Cerebellar nuclear complex (tissue), 1 donor: ENCODE data around the gene COMMD1.
"Not testable (repeated sequence)": the region's sequence is repeated elsewhere in the genome, so short reads cannot be mapped to it uniquely, and the experiment has no call there.

Experiments
- DNase-seq, 2 experiments: peaks; one replicate each; lab custom pipeline; 2025; lab: John Stamatoyannopoulos, UW

COMMD1 gene

DNA sequence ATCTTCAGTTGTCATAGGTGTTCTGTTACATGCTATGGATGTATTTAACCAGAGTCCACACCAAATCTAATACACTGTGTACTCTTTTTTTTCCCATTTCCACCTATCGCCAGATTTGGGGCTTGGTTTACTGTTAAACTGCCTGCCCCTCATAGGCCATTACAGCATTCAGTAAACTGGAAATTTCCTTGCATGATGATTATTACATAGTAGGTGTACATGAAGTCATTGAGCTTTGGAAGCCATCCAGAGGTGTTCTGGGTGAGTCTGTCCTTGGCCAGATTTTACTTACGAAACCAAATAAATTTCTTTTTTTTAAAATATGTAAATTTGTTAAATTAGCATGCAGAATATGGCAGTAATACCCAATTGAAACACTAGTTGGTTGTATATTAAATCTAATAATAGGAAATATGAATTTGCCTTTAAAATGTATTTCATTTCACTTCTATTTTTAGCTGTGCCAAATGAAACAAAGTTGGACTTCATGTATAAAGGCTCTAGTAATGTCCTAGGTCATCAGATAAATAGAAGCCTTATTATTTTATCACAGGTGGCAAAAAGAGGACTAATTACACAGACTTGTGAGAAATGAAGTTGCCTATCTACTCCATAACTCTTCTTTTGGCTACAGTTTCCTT, 60.7 kb downstream of the COMMD1 start:
- no peak for DNase-seq

DNA sequence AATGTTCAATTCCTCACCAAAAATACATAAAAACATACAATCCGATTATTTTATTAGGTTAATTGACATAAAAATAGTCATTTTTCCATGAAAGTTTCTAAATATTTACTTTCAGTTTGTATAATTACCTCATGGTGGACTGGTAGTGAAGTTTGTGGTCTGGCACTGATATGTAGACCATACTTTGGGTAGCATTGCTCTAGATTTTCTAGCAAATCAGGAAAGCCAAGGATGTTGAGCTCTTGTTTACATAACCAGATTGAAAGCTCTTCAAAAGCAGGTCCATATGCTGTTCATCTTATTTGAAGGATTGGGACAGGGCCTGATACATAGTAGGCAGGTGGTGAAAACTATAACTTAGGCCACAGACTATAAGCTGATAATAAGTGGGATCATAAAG, 61.8 kb downstream of the COMMD1 start:
- DNase-seq, result no peak

DNA sequence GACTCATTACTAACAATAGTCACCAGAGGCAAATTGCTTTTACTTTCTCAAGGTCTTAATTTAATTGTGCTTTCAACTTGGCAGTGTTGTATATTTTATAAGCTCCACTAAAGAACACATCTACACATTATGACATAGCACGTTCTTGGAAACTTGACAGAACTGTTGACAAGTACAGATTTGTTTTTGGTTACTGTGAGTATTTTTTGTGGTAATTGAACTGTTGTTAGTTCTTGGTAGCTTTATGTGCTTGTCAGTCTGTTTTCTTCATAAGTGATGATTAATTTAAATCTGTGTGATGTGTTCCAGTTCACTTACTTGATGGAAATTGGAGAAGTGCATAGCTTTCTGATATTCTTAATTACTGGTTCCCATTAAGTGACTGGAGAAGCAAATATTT, 63.9 kb downstream of the COMMD1 start:
- DNase-seq, result no peak

- no peak for DNase-seq
These were observed 65.5 kb downstream of the COMMD1 start for GRCh38 chr2:61970807-61971556.

- no peak for DNase-seq
These were observed 73.0 kb downstream of the COMMD1 start for GRCh38 chr2:61978522-61978921.

- DNase-seq, result no peak
These were observed 75.3 kb downstream of the COMMD1 start for GRCh38 chr2:61980758-61981157.

DNA sequence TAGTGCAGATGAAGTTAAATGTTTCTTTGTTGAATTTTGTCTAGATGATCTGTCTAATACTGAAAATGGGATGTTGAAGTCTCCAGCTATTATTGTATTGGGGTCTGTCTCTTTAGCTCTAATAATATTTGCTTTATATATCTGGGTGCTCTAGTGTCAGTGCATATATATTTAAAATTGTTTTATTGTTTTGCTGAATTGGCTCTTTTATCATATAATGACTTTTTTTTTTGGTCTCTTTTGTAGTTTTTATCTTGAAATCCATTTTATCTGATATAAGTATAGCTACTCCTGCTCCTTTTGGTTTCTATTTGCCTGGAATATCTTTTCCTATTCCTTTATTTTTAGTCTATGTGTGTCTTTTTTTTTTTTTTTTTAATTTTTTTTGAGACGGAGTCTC, 79.2 kb downstream of the COMMD1 start:
- DNase-seq, result no peak

- DNase-seq, result no peak
These were observed 83.2 kb downstream of the COMMD1 start for GRCh38 chr2:61988462-61989366.

- no peak for DNase-seq
These were observed 88.0 kb downstream of the COMMD1 start for GRCh38 chr2:61993422-61994024.

DNA sequence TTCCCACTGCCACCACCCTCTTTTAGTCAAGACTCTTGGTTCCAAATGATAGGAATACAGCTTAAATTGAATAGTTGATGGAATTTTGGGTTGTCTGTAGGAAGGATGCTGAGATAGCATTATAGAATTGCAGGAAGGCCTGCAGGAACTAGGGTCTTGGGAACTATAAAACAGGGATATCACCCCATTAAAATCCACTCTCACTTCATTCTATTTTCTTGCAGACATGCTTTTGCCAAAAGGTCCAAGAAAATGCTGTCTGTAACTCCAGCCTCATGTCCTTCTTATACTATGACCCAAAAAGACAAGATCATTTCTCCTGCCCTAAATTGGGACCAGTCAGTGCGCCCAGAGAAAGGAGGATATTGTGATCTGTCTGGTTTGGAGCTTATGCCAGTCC, 89.1 kb downstream of the COMMD1 start:
- DNase-seq, result no peak

GRCh38 chr2:61995065-61995464, 89.6 kb downstream of the COMMD1 start:
- DNase-seq, result no peak

GRCh38 chr2:61995515-61995914, 90.0 kb downstream of the COMMD1 start:
- DNase-seq, result no peak

DNA sequence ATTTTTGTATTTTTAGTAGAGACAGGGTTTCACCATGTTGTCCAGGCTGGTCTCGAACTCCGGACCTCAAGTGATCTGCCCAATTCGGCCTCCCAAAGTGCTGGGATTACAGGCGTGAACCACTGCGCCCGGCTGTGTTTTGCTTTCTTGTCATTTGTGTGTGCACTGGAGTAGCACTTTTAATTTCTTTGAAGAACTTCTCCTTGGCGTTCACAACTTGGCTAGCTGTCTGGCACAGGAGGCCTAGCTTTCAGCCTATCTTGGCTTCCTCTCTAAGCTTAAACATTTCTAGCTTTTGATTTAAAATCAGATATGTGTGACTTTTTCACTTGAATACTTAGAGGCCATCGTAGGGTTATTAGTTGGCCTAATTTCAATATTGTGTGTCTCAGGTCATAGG, 93.0 kb downstream of the COMMD1 start:
- DNase-seq, result no peak

GRCh38 chr2:62000538-62000937, 95.1 kb downstream of the COMMD1 start:
- DNase-seq, result no peak

- DNase-seq, result no peak
These were observed 96.0 kb downstream of the COMMD1 start for GRCh38 chr2:62001431-62001830.

GRCh38 chr2:62004428-62004827, 99.0 kb downstream of the COMMD1 start:
- DNase-seq, result not testable (repeated sequence)

- DNase-seq, result no peak
These were observed 102.1 kb downstream of the COMMD1 start for GRCh38 chr2:62007555-62007954.

- no peak for DNase-seq
These were observed 105.3 kb downstream of the COMMD1 start for GRCh38 chr2:62010632-62011256.

- DNase-seq, result no peak
These were observed 108.2 kb downstream of the COMMD1 start for GRCh38 chr2:62013641-62014040.

GRCh38 chr2:62014102-62014501, 108.6 kb downstream of the COMMD1 start:
- DNase-seq, result peak; percentile 88 to 89

- no peak for DNase-seq
These were observed 111.5 kb downstream of the COMMD1 start for GRCh38 chr2:62016957-62017356.

DNA sequence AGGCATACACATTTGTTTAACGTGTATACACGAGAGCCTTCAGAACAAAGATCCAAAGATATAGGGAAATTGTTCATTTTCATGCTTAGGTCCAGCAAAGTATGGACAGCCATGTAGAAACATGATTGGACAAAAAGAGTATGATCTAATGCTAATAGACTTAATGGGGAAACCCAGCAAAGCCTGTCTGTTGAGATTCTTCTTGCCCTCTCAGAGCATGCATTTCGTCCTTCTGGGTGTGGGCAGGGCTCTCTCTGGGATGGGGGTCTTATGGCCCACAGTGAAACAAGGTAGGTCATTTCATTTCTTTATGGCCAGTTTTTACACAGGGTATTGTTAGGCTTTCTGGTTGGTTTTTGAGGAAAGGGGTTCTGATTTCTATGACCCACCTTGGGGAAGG, 124.4 kb downstream of the COMMD1 start:
- DNase-seq, result no peak
